CD4-positive, alpha-beta T cell (primary cell): ENCODE data around the gene HYAL1. TPM values are rescaled to one million over a fixed set of nuclear protein-coding genes. Genes with fewer than 3 reads are reported as not detected.

ENCODE experiments used
- ATAC-seq: fragments of 200-7000 bp; cut with Tn5 transposase; one replicate; pipeline ENCODE4 v1.10.0; 2022; ENCODE audit warnings: mild to moderate bottlenecking; ENCODE audit not compliant: poor library complexity
- CTCF ChIA-PET: fragments of 350-600 bp; sonication (Branson Sonifier 250); formaldehyde crosslinking; loops from one replicate; lab custom pipeline; 2021; ENCODE audit warnings: antibody characterized with exemption, inconsistent platforms; lab: Charles Lee
- POLR2A ChIA-PET: fragments of 350-600 bp; sonication (Branson Sonifier 250); formaldehyde crosslinking; loops from one replicate; lab custom pipeline; 2021; ENCODE audit warnings: antibody characterized with exemption, inconsistent platforms; lab: Charles Lee
- DNase-seq, 14 experiments: peaks; one replicate each; pipeline ENCODE4 v3.0.0-alpha.2; 2013 to 2020; ENCODE audit warnings: mixed read lengths in 2 of 14
- H3K27ac ChIP-seq, 2 donors: one replicate each; pipeline versions ENCODE4 v1.5.1 to v1.7.0; 2013; ENCODE audit warnings: low read length in 2 of 2, low read depth in 1 of 2, mild to moderate bottlenecking in 1 of 2
- H3K27me3 ChIP-seq, 2 experiments: 1 replicate in 1 of 2; 2 replicates in 1 of 2; pipeline versions ENCODE4 v1.6.1 to v1.7.0; 2013; ENCODE audit warnings: low read length in 2 of 2, control low read depth in 1 of 2, mild to moderate bottlenecking in 1 of 2, moderate library complexity in 1 of 2; ENCODE audit not compliant: insufficient read depth in 2 of 2, control insufficient read depth in 1 of 2
- H3K36me3 ChIP-seq: one replicate; pipeline ENCODE4 v1.6.1; 2013; ENCODE audit warnings: low read length, control low read depth; ENCODE audit not compliant: insufficient read depth
- H3K4me1 ChIP-seq: one replicate; pipeline ENCODE4 v1.6.1; 2013; ENCODE audit warnings: low read length, control low read depth; ENCODE audit not compliant: insufficient read depth
- H3K4me3 ChIP-seq: one replicate; pipeline ENCODE4 v1.5.1; 2013; ENCODE audit warnings: mild to moderate bottlenecking, low read length, moderate library complexity
- H3K9me3 ChIP-seq, 2 experiments: 1 replicate in 1 of 2; 2 replicates in 1 of 2; pipeline versions ENCODE4 v1.6.1 to v1.7.0; 2013; ENCODE audit warnings: low read length in 2 of 2, mild to moderate bottlenecking in 2 of 2, control low read depth in 1 of 2, moderate library complexity in 1 of 2; ENCODE audit not compliant: control insufficient read depth in 1 of 2, insufficient read depth in 1 of 2
- H3K27ac Mint-ChIP-seq: one replicate; pipeline ENCODE4 v1.8.0; 2020; ENCODE audit warnings: mixed read lengths
- H3K27me3 Mint-ChIP-seq: one replicate; pipeline ENCODE4 v1.8.0; 2021; ENCODE audit warnings: mixed read lengths
- H3K36me3 Mint-ChIP-seq: one replicate; pipeline ENCODE4 v1.8.0; 2021; ENCODE audit warnings: low read depth, mixed read lengths
- H3K4me1 Mint-ChIP-seq: one replicate; pipeline ENCODE4 v1.8.0; 2021; ENCODE audit warnings: low read depth, mixed read lengths
- H3K4me3 Mint-ChIP-seq: one replicate; pipeline ENCODE4 v1.8.0; 2020; ENCODE audit warnings: mild to moderate bottlenecking, mixed read lengths
- H3K9me3 Mint-ChIP-seq: one replicate; pipeline ENCODE4 v1.8.0; 2020; ENCODE audit warnings: mixed read lengths
- CTCF ChIP-seq: fragments of 200-600 bp; IDR thresholded peaks from one replicate; pipeline ENCODE4 v1.8.0; 2022; ENCODE audit warnings: antibody characterized with exemption, mild to moderate bottlenecking
- intact Hi-C, 2 experiments: fragments of 100-400 bp; cut with DNase I in 1 of 2; cut with micrococcal nuclease in 1 of 2; formaldehyde crosslinking; loops; one replicate each; pipeline versions ENCODE4 v1.15.1 to v1.9.0; 2023 to 2025; cut with DNase I, micrococcal nuclease
- total RNA-seq, 174 experiments: library from RNA in 2 of 174; stranded (reverse) in 2 of 174; gene quantifications; one replicate each; pipeline ENCODE4 v1.2.3 and lab custom pipeline; 2021 to 2026

The HYAL1 gene
- total RNA-seq, 2 experiments from 2014 or later = 0.38 TPM; not detected in 1

- Histone ChIP-seq H3K36me3 (no peaks in the 10 kb centered on the region), H3K4me3 (no peak overlapping the region), H3K4me1 (peaks cover 38% of the 10 kb centered on the region), H3K27ac (no peak overlapping the region), H3K9me3 (peaks cover 0 to 10% of the 10 kb centered on the region in 2 experiments), H3K27me3 (peaks cover 33 to 34% of the 10 kb centered on the region in 2 experiments)
- ChIA-PET POLR2A (no interaction called here), CTCF (interaction anchor here (1.0 to 1.4 kb wide), 3 partner anchors 25 to 77 kb away, joined by 4 read pairs; no protein-coding TSS in a partner anchor)
- intact Hi-C loops = loop anchor here in 1 of 2 experiments (10.0 kb wide), 1 partner anchor 273 kb away; no protein-coding TSS in a partner anchor
- Mint-ChIP-seq H3K9me3 (no peaks in the 10 kb centered on the region), H3K36me3 (no peaks in the 10 kb centered on the region), H3K27ac (no peak overlapping the region), H3K27me3 (peaks cover 41% of the 10 kb centered on the region), H3K4me1 (peaks cover 30% of the 10 kb centered on the region), H3K4me3 (no peak overlapping the region)
- ATAC-seq (no peak), DNase-seq (no peak)
- no peak for TF ChIP-seq CTCF
Observed at GRCh38 chr3:50271314-50271936, 31.9 kb downstream of the HYAL1 start.

GRCh38 chr3:50270422-50271224, 32.8 kb downstream of the HYAL1 start:
- Mint-ChIP-seq H3K9me3 (no peaks in the 10 kb centered on the region), H3K27me3 (peaks cover 38% of the 10 kb centered on the region), H3K4me1 (peaks cover 25% of the 10 kb centered on the region), H3K4me3 (no peak overlapping the region), H3K36me3 (no peaks in the 10 kb centered on the region), H3K27ac (no peak overlapping the region)
- ChIA-PET CTCF (interaction anchor here (0.6 to 1.3 kb wide), 2 partner anchors 24 to 252 kb away, joined by 4 to 5 read pairs; no protein-coding TSS in a partner anchor), POLR2A (no interaction called here)
- Histone ChIP-seq H3K4me3 (no peak overlapping the region), H3K9me3 (peaks cover 0 to 10% of the 10 kb centered on the region in 2 experiments), H3K36me3 (no peaks in the 10 kb centered on the region), H3K4me1 (peaks cover 30% of the 10 kb centered on the region), H3K27ac (no peak overlapping the region), H3K27me3 (peaks cover 25 to 35% of the 10 kb centered on the region in 2 experiments)
- TF ChIP-seq CTCF = no peak
- ATAC-seq (no peak), DNase-seq (no peak)
- intact Hi-C loops = loop anchor here in 1 of 2 experiments (10.0 kb wide), 1 partner anchor 274 kb away; no protein-coding TSS in a partner anchor

GRCh38 chr3:50269977-50270413, 33.4 kb downstream of the HYAL1 start:
- ChIA-PET CTCF (interaction anchor here (0.6 kb wide), 1 partner anchor 253 kb away, joined by 5 read pairs; no protein-coding TSS in a partner anchor), POLR2A (no interaction called here)
- no peaks in the 10 kb centered on the region for H3K36me3 ChIP-seq
- peaks cover 32% of the 10 kb centered on the region for H3K27me3 Mint-ChIP-seq
- H3K4me1 Mint-ChIP-seq = peaks cover 18% of the 10 kb centered on the region
- no peaks in the 10 kb centered on the region for H3K9me3 Mint-ChIP-seq
- peaks cover 24% of the 10 kb centered on the region for H3K4me1 ChIP-seq
- H3K9me3 ChIP-seq = peaks cover 0 to 6% of the 10 kb centered on the region in 2 experiments
- no peak for DNase-seq
- no peak for TF ChIP-seq CTCF
- peaks cover 19 to 28% of the 10 kb centered on the region in 2 experiments for H3K27me3 ChIP-seq
- H3K27ac Mint-ChIP-seq = no peak overlapping the region
- H3K27ac ChIP-seq = no peak overlapping the region
- no peak overlapping the region for H3K4me3 Mint-ChIP-seq
- intact Hi-C loops = loop anchor here in 1 of 2 experiments (10.0 kb wide), 1 partner anchor 275 kb away; no protein-coding TSS in a partner anchor
- no peak overlapping the region for H3K4me3 ChIP-seq
- no peaks in the 10 kb centered on the region for H3K36me3 Mint-ChIP-seq
- ATAC-seq = no peak
